KG1 (cell line): Measurements from ENCODE around the gene CLHC1.
"Not testable (repeated sequence)": the region's sequence is repeated elsewhere in the genome, so short reads cannot be mapped to it uniquely, and the experiment has no call there.

ENCODE experiments used
- DNase-seq: peaks from one replicate; lab custom pipeline; 2025; lab: John Stamatoyannopoulos, UW

The CLHC1 gene

GRCh38 chr2:55152475-55153412 lies 79.3 kb downstream of the CLHC1 start:
- DNase-seq = no peak

DNA sequence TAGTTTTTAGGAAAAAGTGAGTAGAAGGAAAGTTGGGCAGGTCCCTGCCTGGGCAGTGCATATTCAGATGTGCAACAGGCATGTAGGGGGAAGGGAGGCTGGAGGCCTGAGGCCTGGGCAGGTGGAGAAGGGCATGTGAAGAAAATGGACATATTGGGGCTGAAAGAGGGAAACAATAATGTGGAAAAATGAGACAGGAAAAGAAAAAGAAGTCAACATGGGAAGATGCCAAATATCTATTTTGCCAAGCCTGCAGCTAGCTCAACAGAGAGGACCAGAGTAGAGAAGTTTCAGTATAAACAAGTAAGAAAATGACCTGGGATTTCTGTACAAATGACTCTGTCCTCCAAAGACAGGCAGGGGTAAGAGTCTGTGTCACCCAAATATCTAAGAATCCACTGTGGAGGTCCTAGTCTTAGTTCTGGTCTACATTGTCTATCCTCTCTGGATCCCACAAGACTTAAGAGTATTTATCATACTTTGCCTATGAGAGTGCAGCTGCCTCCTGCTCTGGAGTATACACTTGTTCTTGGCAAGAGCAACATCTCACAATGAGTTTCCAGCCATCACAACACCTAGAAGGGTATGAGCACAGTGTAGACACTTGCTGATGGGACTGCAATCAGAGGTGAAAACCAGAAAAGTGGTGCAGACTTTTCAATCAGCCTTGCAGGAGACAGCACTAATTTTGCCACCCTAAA lies 80.2 kb downstream of the CLHC1 start:
- no peak for DNase-seq

- no peak for DNase-seq
Observed at GRCh38 chr2:55150834-55151233, 81.3 kb downstream of the CLHC1 start.

DNA sequence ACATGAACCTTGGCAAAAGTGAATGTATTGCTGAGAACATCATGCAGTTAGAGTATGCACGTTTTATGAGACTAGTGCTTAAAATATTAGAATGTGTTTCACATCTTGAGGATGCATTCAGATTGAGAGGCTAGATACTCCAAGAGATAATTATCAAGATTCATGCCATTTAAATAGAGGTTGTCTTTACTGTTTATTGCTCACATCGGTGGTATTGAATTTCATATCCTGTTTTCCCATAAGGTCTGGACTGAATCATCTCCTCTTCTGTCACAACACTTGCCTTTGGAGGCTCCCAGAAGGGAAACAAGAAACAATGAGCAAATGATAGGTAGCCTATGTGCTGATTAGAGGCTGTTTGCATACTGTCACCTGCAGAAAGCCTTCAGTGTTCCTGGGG lies 83.8 kb downstream of the CLHC1 start:
- no peak for DNase-seq

DNA sequence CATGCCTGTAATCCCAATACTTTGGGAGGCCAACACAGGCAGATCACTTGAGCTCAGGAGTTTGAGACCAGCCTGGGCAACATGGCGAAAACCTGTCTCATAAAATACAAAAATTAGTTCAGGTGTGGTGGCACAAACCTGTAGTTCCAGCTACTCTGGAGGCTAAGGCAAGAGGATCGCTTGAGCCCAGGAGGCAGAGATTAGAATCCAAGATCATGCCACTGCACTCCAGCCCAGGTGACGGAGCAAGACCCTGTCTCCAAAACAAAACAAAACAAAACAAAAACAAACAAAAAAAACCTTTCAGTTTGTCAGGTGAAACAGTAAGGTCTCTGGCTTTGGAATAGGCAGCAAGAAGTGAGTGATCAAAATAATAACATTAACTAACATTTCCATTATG lies 84.6 kb downstream of the CLHC1 start:
- no peak for DNase-seq

DNA sequence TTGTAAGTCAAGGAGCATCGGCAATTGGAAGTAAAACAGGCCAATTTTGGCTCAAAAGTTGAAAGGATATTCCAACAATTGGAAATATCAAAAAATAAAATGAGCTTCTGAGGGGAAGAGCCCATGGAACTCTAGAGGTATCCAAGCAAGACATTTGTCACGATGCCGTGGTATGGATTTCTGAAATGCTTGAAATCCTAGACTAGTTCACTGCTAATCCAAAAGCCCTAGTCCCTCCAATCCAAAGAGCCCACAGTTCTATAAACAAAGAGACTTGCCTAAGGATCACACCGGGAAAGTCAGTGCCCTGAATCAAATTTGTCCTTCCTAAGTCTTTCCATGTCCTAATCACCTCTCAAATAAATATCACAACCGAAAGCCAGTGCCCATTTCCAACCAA lies 85.1 kb downstream of the CLHC1 start:
- DNase-seq = no peak

DNA sequence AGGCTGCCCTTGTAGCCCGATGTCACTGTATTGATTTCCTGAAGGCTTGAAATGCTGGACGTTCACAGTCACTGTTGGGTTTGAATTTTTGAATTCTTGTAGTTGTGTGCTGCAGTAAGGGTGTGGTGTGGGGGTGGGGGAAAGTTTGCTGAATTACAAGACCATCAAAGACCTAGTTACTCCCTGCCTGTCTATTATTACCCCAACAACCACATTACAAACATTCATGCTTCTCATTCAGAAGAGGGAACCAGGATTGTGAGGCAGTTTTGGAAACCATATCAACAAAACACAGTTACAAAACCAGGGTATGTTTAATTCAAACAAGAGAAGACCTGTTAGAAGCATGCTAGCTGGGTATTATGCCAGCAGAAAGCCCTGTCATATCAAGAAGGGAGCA lies 85.8 kb downstream of the CLHC1 start:
- no peak for DNase-seq

GRCh38 chr2:55144922-55145820 lies 86.9 kb downstream of the CLHC1 start:
- DNase-seq = no peak

- DNase-seq = not testable (repeated sequence)
Observed at GRCh38 chr2:55143706-55144105, 88.4 kb downstream of the CLHC1 start.

DNA sequence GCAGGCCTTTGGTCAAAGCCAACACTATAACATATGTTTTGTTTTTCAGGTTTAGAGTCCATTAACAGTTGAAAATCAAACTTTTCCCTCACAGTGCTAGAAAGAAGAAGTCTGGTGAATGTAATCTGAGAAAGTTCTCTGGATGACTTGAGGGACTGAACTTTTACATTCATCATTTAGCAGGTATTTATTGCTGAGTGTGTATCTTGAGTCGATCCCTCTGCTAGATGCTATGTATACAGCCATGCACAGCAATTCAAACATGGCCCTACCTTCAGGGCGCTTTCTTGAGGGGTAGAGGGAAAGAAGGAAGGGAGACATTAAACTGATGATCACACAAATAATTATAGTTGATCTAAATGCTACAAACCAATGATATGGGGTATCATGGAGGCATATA lies 89.6 kb downstream of the CLHC1 start:
- no peak for DNase-seq

- no peak for DNase-seq
Observed at GRCh38 chr2:55141572-55142413, 90.3 kb downstream of the CLHC1 start.

DNA sequence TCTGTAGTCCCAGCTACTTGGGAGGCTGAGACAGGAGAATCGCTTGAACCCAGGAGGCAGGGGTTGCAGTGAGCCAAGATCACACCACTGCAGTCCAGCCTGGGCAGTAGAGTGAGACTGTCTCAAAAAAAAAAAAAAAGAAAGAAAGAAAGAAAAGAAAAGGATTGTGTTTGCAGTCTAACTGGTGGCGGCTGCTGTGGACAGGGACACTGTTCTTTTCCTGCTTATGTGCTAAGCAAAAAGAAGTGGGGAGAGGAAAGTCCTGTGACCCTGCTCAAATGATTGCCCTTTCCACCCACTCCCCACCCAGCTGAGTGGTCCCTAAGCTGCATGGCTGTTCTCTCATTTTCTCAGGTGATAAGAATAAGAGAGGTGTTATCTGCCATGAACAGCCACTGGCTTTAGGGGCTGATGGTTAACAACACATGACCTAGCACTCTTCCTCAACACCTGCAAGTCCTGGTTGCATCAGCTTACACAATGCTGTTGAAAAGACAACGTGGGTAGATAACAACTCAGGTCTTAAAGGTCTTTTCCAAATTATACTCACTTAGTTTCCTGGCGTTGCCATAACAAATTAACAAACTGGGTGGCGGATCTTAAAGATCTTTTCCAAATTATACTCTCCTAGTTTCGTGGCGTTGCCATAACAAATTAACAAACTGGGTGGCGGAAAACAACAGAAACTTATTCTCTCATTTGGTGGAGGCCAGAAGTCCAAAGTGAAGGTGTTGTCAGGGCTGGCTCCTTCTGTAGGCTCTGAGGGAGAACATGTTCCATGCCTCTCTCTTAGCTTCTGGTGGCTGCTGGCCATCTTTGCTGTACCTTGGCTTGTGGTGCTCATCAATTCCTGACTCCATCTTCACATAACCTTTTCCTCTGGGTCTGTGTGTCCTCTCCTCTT lies 91.5 kb downstream of the CLHC1 start:
- no peak for DNase-seq

- no peak for DNase-seq
Observed at GRCh38 chr2:55139305-55139704, 92.8 kb downstream of the CLHC1 start.

DNA sequence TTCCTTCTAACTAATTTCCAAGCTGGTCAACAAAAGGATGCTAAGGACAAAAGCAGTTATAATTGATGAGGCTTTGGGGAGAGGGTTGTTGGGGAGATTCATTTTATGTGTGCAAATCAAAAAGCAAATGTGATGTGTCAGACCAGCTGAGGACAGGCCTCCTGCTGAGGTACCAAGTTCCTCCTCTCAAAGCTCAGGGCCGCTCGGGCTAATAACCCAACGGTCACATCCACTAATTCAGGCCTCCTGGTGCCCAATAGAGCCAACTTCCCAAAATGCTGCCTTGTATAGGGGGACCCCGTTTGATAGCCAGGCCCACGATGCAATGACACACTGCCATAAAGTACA lies 93.2 kb downstream of the CLHC1 start:
- DNase-seq = no peak

- no peak for DNase-seq
Observed at GRCh38 chr2:55138014-55138881, 93.8 kb downstream of the CLHC1 start.

DNA sequence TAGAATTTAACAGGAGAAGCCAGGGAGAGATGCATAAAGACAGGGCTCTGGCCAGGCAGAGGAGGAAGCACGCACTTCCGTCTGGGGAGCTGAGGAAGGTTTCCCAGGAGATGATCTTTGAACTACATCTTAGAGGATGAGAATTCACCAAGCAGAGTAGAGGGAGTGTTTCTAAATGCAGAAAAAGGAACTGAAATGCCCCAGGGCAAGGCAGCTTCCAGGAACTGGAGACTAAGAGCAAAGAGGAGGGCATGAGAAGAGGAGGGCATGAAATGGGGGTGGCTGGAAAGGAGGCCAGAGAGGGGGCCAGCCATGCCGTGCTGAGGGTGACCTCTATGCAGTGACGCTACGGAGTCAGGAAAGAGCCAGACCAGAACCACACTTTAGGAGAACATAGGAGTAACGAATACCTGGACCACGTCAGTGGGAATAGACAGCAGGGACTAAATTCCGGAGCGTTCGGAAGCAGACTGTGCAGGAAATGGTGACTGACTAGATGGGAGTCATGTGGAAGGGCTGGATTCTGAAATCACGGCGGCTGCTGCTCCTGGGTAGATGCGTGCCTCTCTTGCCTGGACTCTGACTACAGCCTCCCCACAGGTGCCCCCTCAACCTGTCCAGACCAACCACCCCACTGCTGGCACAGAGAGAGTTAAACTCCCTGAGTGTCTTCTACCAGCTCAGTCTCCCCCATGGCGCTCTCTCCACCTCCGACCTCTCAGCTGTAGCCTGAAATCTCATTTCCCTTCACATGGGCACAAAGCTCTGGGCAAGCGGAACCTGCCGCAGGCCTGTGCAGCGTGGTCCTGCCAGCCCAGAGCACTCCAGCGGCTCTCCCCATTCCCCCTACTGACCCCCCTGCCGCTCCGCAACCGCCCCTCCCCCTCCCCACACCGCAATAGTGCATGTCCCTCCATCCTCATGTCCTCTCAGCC lies 94.8 kb downstream of the CLHC1 start:
- no peak for DNase-seq

DNA sequence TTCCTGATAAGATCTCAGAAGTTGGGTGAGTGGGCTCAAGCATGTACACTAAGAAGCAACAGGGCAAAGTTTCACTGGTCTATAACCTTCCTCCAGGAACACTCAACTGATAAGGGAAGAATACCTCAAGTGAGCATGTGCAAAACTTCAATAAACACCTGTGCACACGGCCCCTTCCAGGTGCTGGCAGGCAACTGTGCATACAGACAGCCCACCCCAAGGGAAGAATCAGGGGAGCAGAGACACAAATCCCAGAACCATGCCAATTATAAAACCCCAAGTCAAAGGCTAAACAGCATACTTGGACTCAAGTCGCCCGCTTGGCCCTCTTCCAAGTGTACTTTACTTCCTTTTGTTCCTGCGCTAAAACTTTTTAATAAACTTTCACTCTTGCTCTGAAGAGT lies 96.0 kb downstream of the CLHC1 start:
- DNase-seq = no peak

DNA sequence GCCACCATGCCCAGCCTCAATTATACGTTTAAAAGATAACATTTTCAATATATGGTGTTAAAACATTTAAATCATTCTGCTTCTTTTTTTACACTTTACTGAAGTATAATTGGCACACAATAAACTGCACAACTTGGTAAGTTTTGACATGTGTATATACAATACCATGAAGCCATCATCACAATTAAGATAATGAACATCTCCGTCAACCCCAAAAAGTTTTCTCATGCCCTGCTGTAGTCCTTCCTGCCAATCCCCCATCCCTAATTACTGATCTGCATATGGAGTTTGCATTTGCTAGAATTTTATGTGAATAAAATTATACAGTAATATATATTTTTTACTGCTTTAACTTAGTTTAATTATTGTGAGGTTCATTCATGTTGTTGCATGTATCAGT lies 96.6 kb downstream of the CLHC1 start:
- DNase-seq = no peak
